Trophoblast cell (in vitro differentiated cells and primary cell): Measurements from ENCODE around the gene SENP5.
A peak's percentile ranks its signal among the peaks of the same experiment; 100 is the strongest.

ENCODE experiments used
- DNase-seq, 2 donors: peaks; one replicate each; pipeline ENCODE4 v3.0.0-alpha.2; 2016
- H2AFZ ChIP-seq: 2 replicates; pipeline ENCODE4 v1.6.1; 2013; ENCODE audit warnings: low read length, moderate library complexity, mild to moderate bottlenecking; ENCODE audit not compliant: insufficient read depth, poor library complexity
- H2AK5ac ChIP-seq: 2 replicates; pipeline ENCODE4 v1.6.1; 2013; ENCODE audit warnings: mild to moderate bottlenecking, low read length
- H2BK120ac ChIP-seq: 2 replicates; pipeline ENCODE4 v1.6.1; 2013; ENCODE audit warnings: low read length, mild to moderate bottlenecking, moderate library complexity; ENCODE audit not compliant: insufficient read depth, poor library complexity
- H2BK12ac ChIP-seq: 2 replicates; pipeline ENCODE4 v1.6.1; 2013; ENCODE audit warnings: mild to moderate bottlenecking, low read length, moderate library complexity
- H2BK5ac ChIP-seq: 2 replicates; pipeline ENCODE4 v1.6.1; 2013; ENCODE audit warnings: low read length, low read depth, moderate library complexity, mild to moderate bottlenecking; ENCODE audit not compliant: poor library complexity
- H3K14ac ChIP-seq: 2 replicates; pipeline ENCODE4 v1.6.1; 2013; ENCODE audit warnings: mild to moderate bottlenecking, low read length
- H3K18ac ChIP-seq: 2 replicates; pipeline ENCODE4 v1.6.1; 2013; ENCODE audit warnings: mild to moderate bottlenecking, low read length
- H3K23ac ChIP-seq: 2 replicates; pipeline ENCODE4 v1.6.1; 2013; ENCODE audit warnings: low read length
- H3K27ac ChIP-seq: 2 replicates; pipeline ENCODE4 v1.5.1; 2013; ENCODE audit warnings: low read depth, mild to moderate bottlenecking, inconsistent platforms, low read length, moderate library complexity
- H3K27me3 ChIP-seq: 2 replicates; pipeline ENCODE4 v1.6.1; 2013; ENCODE audit warnings: inconsistent platforms, mild to moderate bottlenecking, low read length, moderate library complexity; ENCODE audit not compliant: insufficient read depth
- H3K36me3 ChIP-seq, 2 experiments: 1 replicate in 1 of 2; 2 replicates in 1 of 2; pipeline ENCODE4 v1.6.1; 2013; ENCODE audit warnings: low read length in 2 of 2, mild to moderate bottlenecking in 2 of 2, moderate library complexity in 1 of 2; ENCODE audit not compliant: insufficient read depth in 2 of 2, control insufficient read depth in 1 of 2
- H3K4ac ChIP-seq: 2 replicates; pipeline ENCODE4 v1.6.1; 2013; ENCODE audit warnings: low read depth, mild to moderate bottlenecking, low read length, moderate library complexity
- H3K4me1 ChIP-seq, 2 experiments: 1 replicate in 1 of 2; 2 replicates in 1 of 2; pipeline ENCODE4 v1.6.1; 2013; ENCODE audit warnings: low read length in 2 of 2, mild to moderate bottlenecking in 2 of 2, moderate library complexity in 1 of 2; ENCODE audit not compliant: insufficient read depth in 2 of 2, control insufficient read depth in 1 of 2
- H3K4me2 ChIP-seq: 2 replicates; pipeline ENCODE4 v1.6.1; 2013; ENCODE audit warnings: inconsistent platforms, mild to moderate bottlenecking, low read length, moderate library complexity
- H3K4me3 ChIP-seq: 2 replicates; pipeline ENCODE4 v1.5.1; 2013; ENCODE audit warnings: mild to moderate bottlenecking, low read depth, low read length, inconsistent platforms
- H3K79me1 ChIP-seq: one replicate; pipeline ENCODE4 v1.6.1; 2013; ENCODE audit warnings: low read length
- H3K79me2 ChIP-seq: 2 replicates; pipeline ENCODE4 v1.6.1; 2013; ENCODE audit warnings: low read length, mild to moderate bottlenecking; ENCODE audit not compliant: control insufficient read depth, insufficient read depth, poor library complexity
- H3K9ac ChIP-seq: 2 replicates; pipeline ENCODE4 v1.6.1; 2013; ENCODE audit warnings: mild to moderate bottlenecking, low read length
- H3K9me3 ChIP-seq: 2 replicates; pipeline ENCODE4 v1.6.1; 2013; ENCODE audit warnings: low read depth, mild to moderate bottlenecking, control low read depth, inconsistent platforms, low read length; ENCODE audit not compliant: insufficient read depth
- H4K12ac ChIP-seq: 2 replicates; pipeline ENCODE4 v1.6.1; 2013; ENCODE audit warnings: low read depth, mild to moderate bottlenecking, low read length, moderate library complexity
- H4K8ac ChIP-seq: 2 replicates; pipeline ENCODE4 v1.6.1; 2013; ENCODE audit warnings: low read depth, mild to moderate bottlenecking, low read length, moderate library complexity
- H4K91ac ChIP-seq: one replicate; pipeline ENCODE4 v1.6.1; 2013; ENCODE audit warnings: low read depth, mild to moderate bottlenecking, low read length, moderate library complexity
- WGBS: extraction: QIAGEN DNeasy Blood & Tissue Kit; methylation state at CpG from one replicate; pipeline ENCODE4 v1.1.7; 2013; ENCODE audit warnings: missing lambda C conversion rate; ENCODE audit not compliant: insufficient read length, insufficient coverage; ENCODE audit errors: extremely low coverage; 5-methylcytosine and 5-hydroxymethylcytosine counted together

Gene SENP5

GRCh38 chr3:196902296-196902695 is 34.6 kb downstream of the SENP5 start:
- no peak overlapping the region for H2BK120ac ChIP-seq
- H3K4me1 ChIP-seq: no peaks in the 10 kb centered on the region
- no peak overlapping the region for H3K18ac ChIP-seq
- H2BK5ac ChIP-seq: no peak overlapping the region
- H3K9ac ChIP-seq: no peak overlapping the region
- WGBS: no CpG with 5 or more reads among the region's 1 CpG
- H3K14ac ChIP-seq: no peak overlapping the region
- no peak overlapping the region for H3K4me2 ChIP-seq
- no peak for DNase-seq
- no peaks in the 10 kb centered on the region for H3K79me1 ChIP-seq
- no peaks in the 10 kb centered on the region for H3K27me3 ChIP-seq
- no peak overlapping the region for H4K8ac ChIP-seq
- no peak overlapping the region for H2BK12ac ChIP-seq
- H3K27ac ChIP-seq: no peak overlapping the region
- no peak overlapping the region for H4K91ac ChIP-seq
- no peak overlapping the region for H2AK5ac ChIP-seq
- no peak overlapping the region for H3K4ac ChIP-seq
- peaks cover 25 to 32% of the 10 kb centered on the region in 2 experiments for H3K36me3 ChIP-seq
- no peak overlapping the region for H4K12ac ChIP-seq
- no peaks in the 10 kb centered on the region for H3K79me2 ChIP-seq
- H2AFZ ChIP-seq: no peak overlapping the region
- no peak overlapping the region for H3K4me3 ChIP-seq
- no peak overlapping the region for H3K23ac ChIP-seq
- no peaks in the 10 kb centered on the region for H3K9me3 ChIP-seq

GRCh38 chr3:196903740-196904139 is 36.0 kb downstream of the SENP5 start:
- Histone ChIP-seq H3K23ac (no peak overlapping the region), H2AFZ (no peak overlapping the region), H3K4me2 (no peak overlapping the region), H3K18ac (no peak overlapping the region), H2BK5ac (no peak overlapping the region), H3K4me3 (no peak overlapping the region), H3K4me1 (no peaks in the 10 kb centered on the region), H2BK120ac (no peak overlapping the region), H4K12ac (no peak overlapping the region), H3K4ac (no peak overlapping the region), H3K9ac (no peak overlapping the region), H2BK12ac (no peak overlapping the region), H3K14ac (no peak overlapping the region), H4K91ac (no peak overlapping the region), H3K79me1 (no peaks in the 10 kb centered on the region), H3K27me3 (no peaks in the 10 kb centered on the region), H4K8ac (no peak overlapping the region), H3K9me3 (no peaks in the 10 kb centered on the region), H2AK5ac (no peak overlapping the region), H3K79me2 (no peaks in the 10 kb centered on the region), H3K27ac (no peak overlapping the region), H3K36me3 (peaks cover 25 to 35% of the 10 kb centered on the region in 2 experiments)
- DNase-seq: no peak
- no CpG with 5 or more reads among the region's 2 CpGs for WGBS

- Histone ChIP-seq H3K36me3 (peaks cover 11 to 14% of the 10 kb centered on the region in 2 experiments), H3K23ac (no peak overlapping the region), H4K12ac (no peak overlapping the region), H3K4me1 (no peaks in the 10 kb centered on the region), H2AK5ac (no peak overlapping the region), H4K8ac (no peak overlapping the region), H2AFZ (no peak overlapping the region), H3K14ac (no peak overlapping the region), H3K27ac (no peak overlapping the region), H2BK5ac (no peak overlapping the region), H3K4ac (no peak overlapping the region), H3K4me2 (no peak overlapping the region), H3K79me1 (no peaks in the 10 kb centered on the region), H3K9ac (no peak overlapping the region), H3K9me3 (no peaks in the 10 kb centered on the region), H3K18ac (no peak overlapping the region), H2BK120ac (no peak overlapping the region), H3K4me3 (no peak overlapping the region), H4K91ac (no peak overlapping the region), H3K27me3 (no peaks in the 10 kb centered on the region), H3K79me2 (no peaks in the 10 kb centered on the region), H2BK12ac (no peak overlapping the region)
- WGBS: no CpG with 5 or more reads among the region's 4 CpGs
- peak in 1 of 2 donors; percentile 12 for DNase-seq
These were observed 47.1 kb downstream of the SENP5 start for GRCh38 chr3:196914866-196915265.

GRCh38 chr3:196915375-196915774 is 47.7 kb downstream of the SENP5 start:
- Histone ChIP-seq H2BK5ac (no peak overlapping the region), H2BK120ac (no peak overlapping the region), H3K9ac (no peak overlapping the region), H3K27ac (no peak overlapping the region), H3K36me3 (peaks cover 11 to 14% of the 10 kb centered on the region in 2 experiments), H4K91ac (no peak overlapping the region), H4K8ac (no peak overlapping the region), H3K4me1 (no peaks in the 10 kb centered on the region), H2AFZ (no peak overlapping the region), H4K12ac (no peak overlapping the region), H3K27me3 (no peaks in the 10 kb centered on the region), H3K79me1 (no peaks in the 10 kb centered on the region), H3K4me3 (no peak overlapping the region), H3K18ac (no peak overlapping the region), H3K4ac (no peak overlapping the region), H3K4me2 (no peak overlapping the region), H3K23ac (no peak overlapping the region), H3K9me3 (no peaks in the 10 kb centered on the region), H3K14ac (no peak overlapping the region), H3K79me2 (no peaks in the 10 kb centered on the region), H2AK5ac (no peak overlapping the region), H2BK12ac (no peak overlapping the region)
- no peak for DNase-seq
- WGBS: no CpG with 5 or more reads among the region's 3 CpGs
